IMR-90 (cell line): ENCODE measurements around the gene TSC2.

Experiments used
- BHLHE40 ChIP-seq: fragments of 150-350 bp; IDR thresholded peaks from 2 replicates; pipeline ENCODE4 v1.6.1; 2016; ENCODE audit warnings: mild to moderate bottlenecking, low read depth, low read length
- FOS ChIP-seq: fragments of 150-350 bp; IDR thresholded peaks from 2 replicates; pipeline ENCODE4 v1.6.1; 2016; ENCODE audit warnings: low read depth, low read length
- MAZ ChIP-seq: IDR thresholded peaks from 2 replicates; pipeline ENCODE4 v1.6.1; 2012; ENCODE audit warnings: low read depth, mild to moderate bottlenecking, low read length, improper control_type of control experiment, moderate library complexity, borderline replicate concordance
- MXI1 ChIP-seq: IDR thresholded peaks from 2 replicates; pipeline ENCODE4 v1.6.1; 2012; ENCODE audit warnings: low read depth, mild to moderate bottlenecking, low read length, moderate library complexity, borderline replicate concordance
- NFE2L2 ChIP-seq: fragments of 150-350 bp; IDR thresholded peaks from 2 replicates; pipeline ENCODE4 v1.6.1; 2016; ENCODE audit warnings: low read depth, mild to moderate bottlenecking, low read length
- POLR2A ChIP-seq: IDR thresholded peaks from 2 replicates; pipeline ENCODE4 v1.6.1; 2012; ENCODE audit warnings: mild to moderate bottlenecking, low read depth, low read length
- RAD21 ChIP-seq: IDR thresholded peaks from 2 replicates; pipeline ENCODE4 v1.6.1; 2012; ENCODE audit warnings: low read length, improper control_type of control experiment
- RCOR1 ChIP-seq: IDR thresholded peaks from 2 replicates; pipeline ENCODE4 v1.6.1; 2012; ENCODE audit warnings: mild to moderate bottlenecking, low read length, improper control_type of control experiment; ENCODE audit not compliant: insufficient replicate concordance
- RFX5 ChIP-seq: IDR thresholded peaks from 2 replicates; pipeline ENCODE4 v1.8.0; 2012; ENCODE audit warnings: low read depth, mild to moderate bottlenecking, low read length, moderate library complexity
- SMC3 ChIP-seq: fragments of 150-350 bp; IDR thresholded peaks from 2 replicates; pipeline ENCODE4 v1.6.1; 2016; ENCODE audit warnings: low read depth, mild to moderate bottlenecking, antibody characterized with exemption, low read length, moderate library complexity
- TF ChIP-seq, protein P1 (sequence below): conservative IDR thresholded peaks from 2 replicates; pipeline ENCODE4 v1.5.1; 2012; ENCODE audit warnings: mild to moderate bottlenecking, low read depth, low read length, improper control_type of control experiment
- TF ChIP-seq, protein P2 (sequence below): fragments of 150-350 bp; IDR thresholded peaks from 2 replicates; pipeline ENCODE4 v1.6.1; 2017; ENCODE audit warnings: mild to moderate bottlenecking, antibody characterized with exemption, low read length, low read depth
- TF ChIP-seq, protein P3 (sequence below): fragments of 150-350 bp; IDR thresholded peaks from 2 replicates; pipeline ENCODE4 v1.6.1; 2016; ENCODE audit warnings: low read depth, mild to moderate bottlenecking, low read length, moderate library complexity, borderline replicate concordance

DNA sequence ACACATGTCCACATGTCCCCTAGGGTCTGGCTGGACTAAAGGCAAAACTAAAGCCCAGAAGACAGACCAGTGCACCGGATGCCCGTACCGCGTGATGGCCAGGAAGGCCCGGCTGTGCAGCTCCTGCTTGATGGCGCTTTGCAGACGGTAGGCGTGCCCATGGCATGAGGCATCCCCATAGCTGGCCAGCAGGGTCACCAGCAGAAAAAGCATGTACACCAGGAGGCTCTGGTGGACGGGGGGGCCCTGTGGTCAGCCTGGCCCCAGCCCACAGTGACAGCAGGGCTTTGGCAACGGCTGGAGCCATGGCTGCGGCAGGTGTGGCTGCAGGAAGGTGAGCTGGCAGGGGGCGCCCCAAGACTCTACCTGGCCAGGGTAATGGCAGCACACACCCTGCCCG is 45.1 kb downstream of the TSC2 start:
- TF ChIP-seq FOS (no peak), MXI1 (no peak), POLR2A (no peak), RFX5 (no peak), NFE2L2 (no peak), SMC3 (no peak), RCOR1 (no peak), BHLHE40 (no peak), MAZ (no peak), RAD21 (no peak)
- TF ChIP-seq, protein P1, sequence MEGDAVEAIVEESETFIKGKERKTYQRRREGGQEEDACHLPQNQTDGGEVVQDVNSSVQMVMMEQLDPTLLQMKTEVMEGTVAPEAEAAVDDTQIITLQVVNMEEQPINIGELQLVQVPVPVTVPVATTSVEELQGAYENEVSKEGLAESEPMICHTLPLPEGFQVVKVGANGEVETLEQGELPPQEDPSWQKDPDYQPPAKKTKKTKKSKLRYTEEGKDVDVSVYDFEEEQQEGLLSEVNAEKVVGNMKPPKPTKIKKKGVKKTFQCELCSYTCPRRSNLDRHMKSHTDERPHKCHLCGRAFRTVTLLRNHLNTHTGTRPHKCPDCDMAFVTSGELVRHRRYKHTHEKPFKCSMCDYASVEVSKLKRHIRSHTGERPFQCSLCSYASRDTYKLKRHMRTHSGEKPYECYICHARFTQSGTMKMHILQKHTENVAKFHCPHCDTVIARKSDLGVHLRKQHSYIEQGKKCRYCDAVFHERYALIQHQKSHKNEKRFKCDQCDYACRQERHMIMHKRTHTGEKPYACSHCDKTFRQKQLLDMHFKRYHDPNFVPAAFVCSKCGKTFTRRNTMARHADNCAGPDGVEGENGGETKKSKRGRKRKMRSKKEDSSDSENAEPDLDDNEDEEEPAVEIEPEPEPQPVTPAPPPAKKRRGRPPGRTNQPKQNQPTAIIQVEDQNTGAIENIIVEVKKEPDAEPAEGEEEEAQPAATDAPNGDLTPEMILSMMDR: no peak
- TF ChIP-seq, protein P2, sequence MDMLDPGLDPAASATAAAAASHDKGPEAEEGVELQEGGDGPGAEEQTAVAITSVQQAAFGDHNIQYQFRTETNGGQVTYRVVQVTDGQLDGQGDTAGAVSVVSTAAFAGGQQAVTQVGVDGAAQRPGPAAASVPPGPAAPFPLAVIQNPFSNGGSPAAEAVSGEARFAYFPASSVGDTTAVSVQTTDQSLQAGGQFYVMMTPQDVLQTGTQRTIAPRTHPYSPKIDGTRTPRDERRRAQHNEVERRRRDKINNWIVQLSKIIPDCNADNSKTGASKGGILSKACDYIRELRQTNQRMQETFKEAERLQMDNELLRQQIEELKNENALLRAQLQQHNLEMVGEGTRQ: no peak
- TF ChIP-seq, protein P3, sequence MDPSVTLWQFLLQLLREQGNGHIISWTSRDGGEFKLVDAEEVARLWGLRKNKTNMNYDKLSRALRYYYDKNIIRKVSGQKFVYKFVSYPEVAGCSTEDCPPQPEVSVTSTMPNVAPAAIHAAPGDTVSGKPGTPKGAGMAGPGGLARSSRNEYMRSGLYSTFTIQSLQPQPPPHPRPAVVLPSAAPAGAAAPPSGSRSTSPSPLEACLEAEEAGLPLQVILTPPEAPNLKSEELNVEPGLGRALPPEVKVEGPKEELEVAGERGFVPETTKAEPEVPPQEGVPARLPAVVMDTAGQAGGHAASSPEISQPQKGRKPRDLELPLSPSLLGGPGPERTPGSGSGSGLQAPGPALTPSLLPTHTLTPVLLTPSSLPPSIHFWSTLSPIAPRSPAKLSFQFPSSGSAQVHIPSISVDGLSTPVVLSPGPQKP: no peak
